ES-I3 (cell line): ENCODE results near the gene RBP3.
A peak's percentile ranks its signal among the peaks of the same experiment; 100 is the strongest.

Experiments
- H3K36me3 ChIP-seq: 2 replicates; pipeline ENCODE4 v1.6.1; 2013; ENCODE audit warnings: mild to moderate bottlenecking, low read length, control low read depth, moderate library complexity; ENCODE audit not compliant: insufficient read depth
- H3K4me1 ChIP-seq: 2 replicates; pipeline ENCODE4 v1.6.1; 2013; ENCODE audit warnings: mild to moderate bottlenecking, control low read depth, low read length; ENCODE audit not compliant: insufficient read depth
- H3K9ac ChIP-seq: 2 replicates; pipeline ENCODE4 v1.6.1; 2013; ENCODE audit warnings: low read depth, mild to moderate bottlenecking, low read length, moderate library complexity
- H3K9me3 ChIP-seq: 2 replicates; pipeline ENCODE4 v1.6.1; 2013; ENCODE audit warnings: mild to moderate bottlenecking, low read length, moderate library complexity; ENCODE audit not compliant: control insufficient read depth, insufficient read depth

Gene RBP3

DNA sequence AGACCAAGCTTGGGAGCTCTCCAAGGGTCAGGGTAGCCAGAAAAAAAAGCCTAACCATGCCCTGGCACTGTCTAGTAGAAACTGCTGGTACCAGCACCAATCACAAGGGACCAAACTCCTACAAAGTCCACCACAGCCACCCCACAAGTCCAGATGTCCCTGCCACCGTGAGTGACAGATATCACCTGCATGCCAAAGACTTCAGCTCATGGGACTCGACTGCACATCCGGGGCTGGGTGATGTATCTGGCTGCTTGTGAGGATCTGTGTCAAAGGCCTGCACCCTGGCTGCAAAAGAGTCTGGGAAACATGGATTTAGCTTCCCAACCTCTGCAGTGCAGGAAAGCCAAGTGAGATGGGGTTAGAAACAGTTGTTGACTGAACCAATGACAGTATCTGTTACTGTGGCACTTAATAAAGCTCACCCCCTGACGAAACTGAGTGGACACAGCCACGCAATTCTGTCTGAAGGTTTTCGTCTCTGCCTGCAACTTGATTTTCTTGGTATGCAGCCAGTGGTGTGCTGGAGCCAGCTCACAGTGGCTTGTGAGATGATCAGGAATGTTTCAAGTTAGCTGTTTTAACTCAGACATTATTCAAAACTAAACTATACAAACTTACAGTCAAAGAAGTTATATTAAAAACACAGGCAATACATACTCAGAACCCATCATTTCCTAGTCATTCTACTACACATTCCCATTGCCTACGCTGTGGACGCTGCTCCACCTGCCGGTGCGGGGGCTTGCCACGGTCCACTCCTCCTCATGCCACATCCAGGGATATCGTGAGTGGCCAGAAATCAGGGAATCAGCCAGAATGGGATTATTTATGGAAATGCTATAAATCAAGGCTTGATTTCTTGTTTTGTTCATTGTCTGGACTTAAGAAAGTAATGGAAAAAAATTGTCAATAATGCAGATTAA is 26.7 kb downstream of the RBP3 start:
- Histone ChIP-seq H3K4me1 (peaks cover 10% of the 10 kb centered on the region; the same call in 1 of the 2 replicates), H3K36me3 (no peaks in the 10 kb centered on the region), H3K9ac (no peak overlapping the region), H3K9me3 (no peaks in the 10 kb centered on the region)

DNA sequence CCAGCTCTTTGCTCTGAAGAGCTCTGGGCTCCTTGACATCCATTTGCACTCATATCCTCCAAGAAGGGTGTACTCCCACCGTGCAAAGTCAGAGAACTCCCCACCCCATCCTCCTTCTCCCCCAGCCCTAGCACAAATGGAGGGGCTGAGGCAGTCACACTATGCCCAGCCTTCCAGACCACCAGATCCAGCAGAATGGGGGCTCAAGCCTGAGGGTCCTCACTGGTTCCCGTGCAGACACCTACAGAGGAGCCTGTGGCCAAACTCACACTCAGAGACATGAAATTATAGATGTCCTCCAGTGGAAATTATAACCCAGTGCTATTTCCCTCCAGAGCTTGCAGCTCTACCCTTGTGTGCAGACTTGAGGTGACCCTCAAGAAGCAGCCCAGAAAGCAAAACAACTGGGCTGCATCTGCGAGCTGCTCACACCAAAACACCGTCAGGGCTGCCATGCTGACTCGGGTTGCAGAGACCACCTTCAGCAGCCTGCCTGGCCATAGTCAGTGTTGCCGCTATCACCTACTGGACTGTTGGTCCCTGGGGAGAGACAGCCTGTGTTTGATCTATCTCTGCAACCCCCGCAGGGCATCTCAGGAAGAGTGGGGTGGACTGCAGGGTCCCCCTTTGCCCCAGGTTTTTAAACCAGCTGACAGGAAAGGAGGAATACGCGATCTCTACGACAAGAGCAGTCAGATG is 28.5 kb downstream of the RBP3 start:
- no peak overlapping the region for H3K9ac ChIP-seq
- H3K4me1 ChIP-seq: peaks cover 10% of the 10 kb centered on the region; the same call in 1 of the 2 replicates
- H3K9me3 ChIP-seq: no peaks in the 10 kb centered on the region
- H3K36me3 ChIP-seq: no peaks in the 10 kb centered on the region

DNA sequence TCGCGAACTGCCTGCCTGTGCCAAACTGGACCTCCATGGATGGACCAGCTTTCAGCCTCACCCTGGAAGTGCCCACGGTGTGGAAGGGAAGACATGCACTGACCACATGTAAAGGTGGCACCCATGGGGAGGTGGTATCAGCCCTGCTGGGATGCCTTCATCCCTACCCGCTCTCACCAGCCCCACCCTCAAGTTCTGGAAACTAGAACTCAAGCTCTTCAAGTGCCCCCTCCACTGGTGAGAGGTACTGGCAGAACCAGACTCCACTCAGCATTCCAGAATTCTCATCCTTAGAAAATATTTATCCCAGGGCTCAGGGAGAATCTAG is 30.0 kb downstream of the RBP3 start:
- no peaks in the 10 kb centered on the region for H3K9me3 ChIP-seq
- no peaks in the 10 kb centered on the region for H3K36me3 ChIP-seq
- no peaks in the 10 kb centered on the region; the same call in 1 of the 2 replicates for H3K4me1 ChIP-seq
- no peak overlapping the region for H3K9ac ChIP-seq

DNA sequence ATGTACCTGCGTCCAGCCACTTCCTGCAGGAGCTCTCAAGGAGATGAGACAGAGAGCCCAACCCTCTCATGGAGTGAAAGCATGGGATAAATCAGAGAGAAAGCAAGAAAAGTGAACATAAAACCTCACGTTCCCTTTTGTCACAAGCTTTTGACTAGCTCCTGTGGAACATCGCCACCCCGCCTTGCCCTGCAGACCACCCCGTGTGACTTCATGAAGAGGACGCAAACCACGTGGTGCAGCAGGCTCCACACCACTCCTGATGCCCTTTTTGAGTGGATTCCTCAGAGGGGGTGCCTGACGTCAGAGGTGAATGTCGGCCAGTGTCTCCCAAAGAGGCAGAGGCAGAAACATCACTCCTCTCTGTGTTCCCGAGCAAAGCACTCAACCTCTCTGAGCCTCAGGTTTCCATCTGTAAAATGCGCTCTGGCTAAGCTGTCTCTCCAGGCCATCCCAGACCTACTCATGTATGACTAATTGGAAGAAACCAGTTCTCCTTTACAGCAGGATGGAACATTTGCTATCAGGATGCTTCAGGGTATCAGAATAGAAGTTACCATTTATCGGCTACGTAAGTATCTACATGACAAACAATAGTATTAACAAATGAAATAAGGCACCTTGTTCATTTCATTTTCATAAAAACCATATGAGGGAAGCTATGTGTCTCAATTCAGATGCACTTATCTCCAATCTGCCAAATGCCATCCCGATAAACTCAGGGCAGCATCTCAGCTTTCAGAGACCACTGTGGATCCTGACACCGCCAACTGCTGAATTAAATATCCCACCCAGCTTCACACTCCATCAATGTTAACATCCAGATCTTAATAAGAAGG is 30.7 kb downstream of the RBP3 start:
- Histone ChIP-seq H3K36me3 (no peaks in the 10 kb centered on the region), H3K4me1 (no peaks in the 10 kb centered on the region; the same call in 1 of the 2 replicates), H3K9me3 (no peaks in the 10 kb centered on the region), H3K9ac (no peak overlapping the region)

DNA sequence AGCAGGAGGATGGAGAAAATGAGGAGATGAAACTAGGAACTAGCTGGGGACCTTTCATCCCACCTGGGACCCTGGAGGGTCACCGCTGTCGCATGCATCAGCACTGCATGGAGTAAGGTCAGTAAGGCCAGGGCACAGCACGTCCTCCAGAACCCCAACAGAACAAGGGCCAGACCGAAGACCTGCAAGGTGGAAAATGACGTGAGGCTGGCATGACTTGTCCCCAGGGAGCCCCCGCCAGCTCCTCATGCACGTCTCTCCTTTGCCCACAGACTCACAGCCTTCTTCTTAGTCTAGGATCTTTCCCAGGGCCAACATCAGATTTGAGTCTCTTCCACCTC is 31.3 kb downstream of the RBP3 start:
- Histone ChIP-seq H3K4me1 (no peaks in the 10 kb centered on the region; the same call in 1 of the 2 replicates), H3K9ac (no peak overlapping the region), H3K36me3 (no peaks in the 10 kb centered on the region), H3K9me3 (no peaks in the 10 kb centered on the region)

DNA sequence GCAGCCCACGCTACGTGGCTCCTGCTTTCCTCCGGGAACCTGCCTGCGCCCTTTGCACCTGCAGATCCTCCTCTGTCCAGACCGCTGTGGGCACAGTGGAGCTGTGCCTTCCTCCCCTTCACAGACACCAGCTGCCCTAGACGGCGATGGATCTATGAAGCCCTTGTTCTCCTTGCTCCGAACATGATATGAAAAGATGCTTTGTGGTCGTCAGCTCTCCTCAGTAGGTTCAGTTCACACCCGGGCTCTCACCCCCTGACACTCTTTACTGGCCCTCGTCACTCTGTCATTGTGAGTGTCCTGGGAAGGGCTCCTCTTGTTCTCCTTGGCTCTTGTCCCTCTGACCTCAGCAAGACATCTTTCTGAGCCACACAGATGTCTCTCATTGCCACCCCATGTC is 31.7 kb downstream of the RBP3 start:
- H3K9me3 ChIP-seq: no peaks in the 10 kb centered on the region
- no peak overlapping the region for H3K9ac ChIP-seq
- H3K4me1 ChIP-seq: no peaks in the 10 kb centered on the region; the same call in 1 of the 2 replicates
- no peaks in the 10 kb centered on the region for H3K36me3 ChIP-seq

DNA sequence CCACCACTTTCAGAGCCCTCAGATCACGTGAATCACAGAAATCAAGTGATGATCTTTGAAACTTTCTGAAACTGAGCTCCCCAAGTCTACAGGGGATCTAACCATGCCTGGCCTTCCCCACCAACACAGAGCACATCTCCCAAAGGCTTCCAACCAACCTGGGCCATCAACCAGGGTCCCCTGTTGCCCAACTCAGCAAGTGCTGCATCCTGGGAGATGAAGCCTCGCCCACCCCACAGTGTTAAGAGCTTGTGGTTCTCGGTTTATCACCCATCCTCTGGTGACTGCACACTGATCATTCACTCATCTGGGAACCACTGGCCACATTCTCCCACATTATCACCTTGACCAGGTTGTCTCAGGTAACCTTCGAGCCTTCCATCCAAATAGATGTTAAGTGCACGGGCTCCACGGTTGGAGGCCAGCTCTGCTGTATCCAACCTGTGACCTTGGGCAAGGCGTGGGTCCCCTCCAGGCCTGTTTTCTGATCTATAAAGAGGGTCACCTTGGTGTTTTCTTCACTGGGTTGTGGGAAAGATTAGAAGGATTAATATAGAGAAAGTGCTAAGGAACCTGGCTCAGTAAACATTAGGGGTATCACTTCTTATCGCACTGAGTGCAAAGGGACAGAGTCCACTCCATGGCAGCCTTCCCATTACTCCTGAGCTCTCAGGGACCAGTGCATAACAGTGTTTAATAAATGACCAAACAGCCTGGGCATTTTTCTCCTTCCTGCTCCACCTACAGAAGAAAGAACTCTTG is 32.4 kb downstream of the RBP3 start:
- no peaks in the 10 kb centered on the region; the same call in 1 of the 2 replicates for H3K4me1 ChIP-seq
- H3K36me3 ChIP-seq: no peaks in the 10 kb centered on the region
- H3K9ac ChIP-seq: no peak overlapping the region
- H3K9me3 ChIP-seq: 0 out of 2 replicates have a peak, but pooled peaks cover 2% of the 10 kb centered on the region

DNA sequence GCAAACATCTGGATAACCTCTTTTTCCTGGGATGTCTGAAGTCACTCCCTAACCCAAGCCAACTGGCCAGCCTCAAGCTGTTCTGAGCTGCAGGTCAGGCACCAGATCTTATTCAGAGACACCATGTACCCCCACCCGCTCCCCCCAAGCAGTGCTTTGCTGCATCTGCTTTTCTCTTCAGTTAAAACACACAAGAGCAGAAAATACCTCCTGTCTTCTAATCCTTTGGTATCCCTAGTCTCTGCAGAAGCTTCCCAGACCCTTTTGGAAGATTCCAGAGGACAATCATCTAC is 32.9 kb downstream of the RBP3 start:
- H3K9me3 ChIP-seq: peaks cover 6% of the 10 kb centered on the region; the same call in 1 of the 2 replicates
- no peaks in the 10 kb centered on the region; the same call in 1 of the 2 replicates for H3K4me1 ChIP-seq
- no peak overlapping the region for H3K9ac ChIP-seq
- H3K36me3 ChIP-seq: no peaks in the 10 kb centered on the region

DNA sequence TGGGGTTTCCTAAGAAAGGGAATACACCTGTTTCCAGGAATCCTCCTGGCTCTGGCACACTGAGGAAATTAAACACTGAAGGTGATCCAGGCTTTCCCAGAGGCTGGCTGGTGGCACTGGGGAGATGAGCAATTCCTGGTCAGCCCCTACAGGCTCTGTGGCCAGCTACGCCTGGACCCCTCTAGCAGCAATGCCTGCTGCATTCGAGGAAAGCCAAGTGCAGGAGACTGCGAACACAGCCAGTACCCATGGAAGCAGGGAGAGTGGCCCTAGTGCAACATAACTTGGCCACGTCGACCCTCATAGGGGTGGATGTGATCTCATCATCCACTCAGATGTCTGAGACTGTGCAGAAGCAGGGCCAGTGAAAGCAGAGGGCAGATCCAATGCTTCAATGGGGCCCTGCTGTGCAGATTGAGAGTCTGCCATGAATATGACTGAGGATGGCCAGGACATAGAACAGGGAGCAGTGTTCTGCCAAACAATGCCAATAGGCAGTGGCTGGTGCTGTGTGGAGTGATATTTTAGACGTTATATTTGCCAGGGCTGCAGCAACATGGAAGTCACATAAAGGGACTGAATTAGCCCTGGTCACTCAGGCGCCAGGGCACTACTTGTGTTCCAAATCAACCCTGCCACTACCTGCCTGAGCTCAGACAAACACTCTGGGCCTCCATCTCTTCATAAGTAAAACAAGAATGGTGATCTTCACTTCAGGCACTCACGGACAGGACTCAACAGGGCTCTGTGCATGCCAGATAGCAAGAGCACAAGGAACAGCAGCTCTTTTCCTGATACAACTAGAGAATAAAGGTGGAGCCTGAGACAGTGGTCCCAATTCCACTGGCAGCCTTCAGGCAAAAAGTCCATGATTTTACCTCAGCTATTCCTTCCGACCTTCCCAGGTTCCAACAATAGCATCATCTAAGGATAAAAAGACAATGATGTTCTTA is 33.5 kb downstream of the RBP3 start:
- no peak overlapping the region for H3K9ac ChIP-seq
- no peaks in the 10 kb centered on the region for H3K36me3 ChIP-seq
- H3K9me3 ChIP-seq: peaks cover 6% of the 10 kb centered on the region; the same call in 1 of the 2 replicates
- no peaks in the 10 kb centered on the region; the same call in 1 of the 2 replicates for H3K4me1 ChIP-seq

DNA sequence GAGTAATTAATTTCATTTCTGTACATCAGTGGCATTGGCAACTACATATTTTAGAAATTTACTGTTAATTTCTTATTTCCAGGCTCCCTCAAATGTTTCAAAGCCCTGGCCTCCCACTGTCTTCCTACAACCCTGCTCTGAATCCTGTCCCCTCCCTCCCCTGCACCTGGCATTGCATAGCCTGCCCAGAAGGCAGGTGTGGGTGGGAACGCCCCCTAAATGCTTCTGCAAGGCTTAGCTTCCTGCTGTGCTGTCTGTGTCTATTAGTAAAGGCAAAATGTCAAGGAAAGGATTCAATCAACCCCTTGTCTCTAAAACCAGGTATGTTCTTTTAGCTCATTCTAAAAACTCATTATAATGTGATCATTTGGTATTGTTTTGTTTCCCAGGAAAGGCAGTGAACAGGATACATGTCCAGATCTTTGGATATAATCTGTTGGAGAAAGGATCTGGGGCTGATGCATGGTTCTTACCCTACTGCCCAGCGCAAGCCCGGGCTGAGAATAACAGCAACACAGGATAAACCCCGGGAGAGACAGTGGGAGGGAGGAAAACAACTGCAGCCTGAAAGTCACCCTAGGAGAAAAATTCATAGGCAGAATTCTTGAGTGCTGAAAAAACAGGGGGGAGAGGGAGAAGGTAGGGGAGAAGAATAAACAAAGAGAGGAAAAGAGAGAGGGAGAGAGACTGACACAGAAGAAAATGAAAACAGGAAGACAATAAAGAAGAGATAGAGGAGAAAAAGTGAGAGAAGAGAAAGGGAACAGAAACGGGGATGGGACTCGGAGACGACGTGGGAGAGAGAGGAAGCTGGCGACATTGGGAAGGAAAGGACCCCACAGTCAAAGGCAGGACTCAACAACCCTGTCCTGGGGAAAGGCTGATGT is 35.3 kb downstream of the RBP3 start:
- Histone ChIP-seq H3K36me3 (no peaks in the 10 kb centered on the region), H3K4me1 (no peaks in the 10 kb centered on the region; the same call in 1 of the 2 replicates), H3K9me3 (peaks cover 12% of the 10 kb centered on the region), H3K9ac (peak overlapping the region; percentile 64; the same call in 1 of the 2 replicates)

DNA sequence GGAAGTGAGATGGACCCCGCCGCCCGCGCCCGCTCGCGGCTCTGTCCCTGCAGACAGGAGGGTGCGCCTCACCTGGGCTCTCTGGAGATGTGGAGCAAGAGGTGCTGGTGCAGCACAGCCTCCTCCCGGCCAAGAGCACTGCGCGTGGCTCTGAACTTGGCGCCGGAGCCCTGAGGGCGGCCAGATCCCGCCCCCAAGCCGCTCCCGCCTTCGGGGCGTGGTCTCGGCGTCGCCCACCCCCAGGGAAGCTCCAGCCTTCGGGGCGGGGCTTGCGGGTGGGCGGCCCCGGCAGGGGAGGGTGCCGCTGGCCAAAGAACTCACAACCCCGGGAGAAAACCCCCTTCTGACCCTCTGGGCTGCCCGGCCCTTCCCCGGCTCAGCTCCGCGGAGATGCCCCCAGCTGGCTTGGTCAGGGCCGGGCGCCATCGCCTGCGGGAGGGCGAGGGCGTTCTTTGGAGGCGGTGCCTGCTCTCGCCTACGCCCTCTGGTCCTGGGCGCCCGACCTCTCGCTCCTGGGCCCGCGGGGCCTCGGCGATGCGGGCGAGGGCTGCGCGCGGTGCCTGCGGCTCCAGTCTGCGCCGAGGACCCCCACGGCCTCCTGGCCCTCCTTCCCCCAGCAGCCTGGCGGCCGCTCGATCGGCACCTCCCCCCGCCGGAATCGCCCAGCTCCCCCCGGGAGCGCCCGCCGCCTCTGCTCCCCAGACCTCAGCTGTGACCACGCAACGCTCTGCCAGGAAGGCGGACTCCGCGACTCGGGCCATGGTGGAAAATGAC is 36.2 kb downstream of the RBP3 start, which contains the start of gene ZNF488:
ZNF488 (minus strand) TSS at position 146 of the 774 bp plus-strand sequence. CDS start 15,464 bp downstream, outside the sequence.
- no peaks in the 10 kb centered on the region; the same call in 1 of the 2 replicates for H3K4me1 ChIP-seq
- no peaks in the 10 kb centered on the region for H3K36me3 ChIP-seq
- H3K9me3 ChIP-seq: peaks cover 15% of the 10 kb centered on the region
- peak within 1 kb of the TSS; percentile 64 for H3K9ac ChIP-seq
